HUES48 (cell line): Measurements from ENCODE around the gene SLC35E2B.
A peak's percentile ranks its signal among the peaks of the same experiment; 100 is the strongest.

Experiments used
- H3K27ac ChIP-seq: one replicate; pipeline ENCODE4 v1.7.0; 2013; ENCODE audit warnings: low read depth, low read length, inconsistent platforms
- H3K27me3 ChIP-seq: 2 replicates; pipeline ENCODE4 v1.6.1; 2013; ENCODE audit warnings: mild to moderate bottlenecking, low read length; ENCODE audit not compliant: control insufficient read depth, insufficient read depth
- H3K36me3 ChIP-seq: 2 replicates; pipeline ENCODE4 v1.6.1; 2013; ENCODE audit warnings: low read length; ENCODE audit not compliant: control insufficient read depth, insufficient read depth
- H3K4me1 ChIP-seq: 2 replicates; pipeline ENCODE4 v1.6.1; 2013; ENCODE audit warnings: mild to moderate bottlenecking, low read length; ENCODE audit not compliant: control insufficient read depth, insufficient read depth
- H3K4me3 ChIP-seq: 2 replicates; pipeline ENCODE4 v1.5.1; 2013; ENCODE audit warnings: mild to moderate bottlenecking, low read depth, low read length
- H3K9ac ChIP-seq: 2 replicates; pipeline ENCODE4 v1.6.1; 2013; ENCODE audit warnings: mild to moderate bottlenecking, low read depth, low read length, moderate library complexity
- H3K9me3 ChIP-seq: 2 replicates; pipeline ENCODE4 v1.6.1; 2013; ENCODE audit warnings: low read length; ENCODE audit not compliant: control insufficient read depth, insufficient read depth

SLC35E2B gene

GRCh38 chr1:1619917-1620361 is 72.7 kb downstream of the SLC35E2B start:
- no peak overlapping the region for H3K27ac ChIP-seq
- H3K27me3 ChIP-seq, result no peaks in the 10 kb centered on the region
- H3K4me3 ChIP-seq, result no peak overlapping the region
- no peaks in the 10 kb centered on the region for H3K4me1 ChIP-seq
- H3K36me3 ChIP-seq, result peaks cover 13% of the 10 kb centered on the region
- H3K9ac ChIP-seq, result no peak overlapping the region
- H3K9me3 ChIP-seq, result no peaks in the 10 kb centered on the region

GRCh38 chr1:1618396-1619068 is 74.1 kb downstream of the SLC35E2B start:
- H3K9me3 ChIP-seq, result no peaks in the 10 kb centered on the region
- H3K9ac ChIP-seq, result no peak overlapping the region
- no peak overlapping the region for H3K4me3 ChIP-seq
- H3K4me1 ChIP-seq, result peaks cover 5% of the 10 kb centered on the region; the same call in 1 of the 2 replicates
- no peak overlapping the region for H3K27ac ChIP-seq
- H3K27me3 ChIP-seq, result no peaks in the 10 kb centered on the region
- H3K36me3 ChIP-seq, result peaks cover 13% of the 10 kb centered on the region

GRCh38 chr1:1617925-1618324 is 74.7 kb downstream of the SLC35E2B start:
- H3K27me3 ChIP-seq, result no peaks in the 10 kb centered on the region
- peaks cover 5% of the 10 kb centered on the region; the same call in 1 of the 2 replicates for H3K4me1 ChIP-seq
- H3K9ac ChIP-seq, result no peak overlapping the region
- no peak overlapping the region for H3K4me3 ChIP-seq
- H3K36me3 ChIP-seq, result peaks cover 13% of the 10 kb centered on the region
- no peak overlapping the region for H3K27ac ChIP-seq
- no peaks in the 10 kb centered on the region for H3K9me3 ChIP-seq

- Histone ChIP-seq H3K9me3 (no peaks in the 10 kb centered on the region), H3K4me1 (peaks cover 5% of the 10 kb centered on the region; the same call in 1 of the 2 replicates), H3K27ac (no peak overlapping the region), H3K4me3 (no peak overlapping the region), H3K9ac (no peak overlapping the region), H3K27me3 (no peaks in the 10 kb centered on the region), H3K36me3 (peaks cover 13% of the 10 kb centered on the region)
Observed at GRCh38 chr1:1617516-1617915, 75.1 kb downstream of the SLC35E2B start.

GRCh38 chr1:1616838-1617237 is 75.8 kb downstream of the SLC35E2B start:
- no peak overlapping the region for H3K27ac ChIP-seq
- H3K27me3 ChIP-seq, result no peaks in the 10 kb centered on the region
- no peak overlapping the region for H3K9ac ChIP-seq
- H3K4me3 ChIP-seq, result peak overlapping the region; percentile 100
- peaks cover 13% of the 10 kb centered on the region for H3K36me3 ChIP-seq
- peaks cover 5% of the 10 kb centered on the region; the same call in 1 of the 2 replicates for H3K4me1 ChIP-seq
- no peaks in the 10 kb centered on the region for H3K9me3 ChIP-seq

- no peaks in the 10 kb centered on the region for H3K27me3 ChIP-seq
- H3K27ac ChIP-seq, result peak overlapping the region; percentile 100
- peaks cover 13% of the 10 kb centered on the region for H3K36me3 ChIP-seq
- H3K4me3 ChIP-seq, result peak overlapping the region; percentile 100
- peak overlapping the region; percentile 100; the same call in 1 of the 2 replicates for H3K9ac ChIP-seq
- peaks cover 5% of the 10 kb centered on the region; the same call in 1 of the 2 replicates for H3K4me1 ChIP-seq
- H3K9me3 ChIP-seq, result no peaks in the 10 kb centered on the region
Observed at GRCh38 chr1:1616045-1616790, 76.4 kb downstream of the SLC35E2B start.

- H3K9me3 ChIP-seq, result no peaks in the 10 kb centered on the region
- peak within 1 kb of the TSS; percentile 100 for H3K9ac ChIP-seq
- H3K36me3 ChIP-seq, result peaks cover 13% of the 10 kb centered on the region
- peak within 1 kb of the TSS; percentile 100 for H3K27ac ChIP-seq
- no peaks in the 10 kb centered on the region for H3K27me3 ChIP-seq
- H3K4me3 ChIP-seq, result peak within 1 kb of the TSS; percentile 100
- peaks cover 5% of the 10 kb centered on the region; the same call in 1 of the 2 replicates for H3K4me1 ChIP-seq
Observed at GRCh38 chr1:1615256-1616044, 77.1 kb downstream of the SLC35E2B start, which contains the start of gene MIB2. MIB2 (plus strand) TSS chr1:1615500; CDS start chr1:1623453, 7,953 bp downstream.

GRCh38 chr1:1614954-1615255 is 77.7 kb downstream of the SLC35E2B start:
- H3K27me3 ChIP-seq, result no peaks in the 10 kb centered on the region
- no peak overlapping the region; the same call in 1 of the 2 replicates for H3K9ac ChIP-seq
- H3K27ac ChIP-seq, result peak overlapping the region; percentile 100
- H3K9me3 ChIP-seq, result no peaks in the 10 kb centered on the region
- peaks cover 13% of the 10 kb centered on the region for H3K36me3 ChIP-seq
- H3K4me1 ChIP-seq, result peaks cover 5% of the 10 kb centered on the region; the same call in 1 of the 2 replicates
- H3K4me3 ChIP-seq, result peak overlapping the region; percentile 100

GRCh38 chr1:1614204-1614953 is 78.2 kb downstream of the SLC35E2B start:
- H3K4me1 ChIP-seq, result peaks cover 5% of the 10 kb centered on the region; the same call in 1 of the 2 replicates
- peaks cover 13% of the 10 kb centered on the region for H3K36me3 ChIP-seq
- peak overlapping the region; percentile 100 for H3K4me3 ChIP-seq
- no peaks in the 10 kb centered on the region for H3K9me3 ChIP-seq
- H3K9ac ChIP-seq, result no peak overlapping the region; the same call in 1 of the 2 replicates
- H3K27me3 ChIP-seq, result no peaks in the 10 kb centered on the region
- H3K27ac ChIP-seq, result no peak overlapping the region

GRCh38 chr1:1613509-1614082 is 79.0 kb downstream of the SLC35E2B start:
- Histone ChIP-seq H3K36me3 (peaks cover 13% of the 10 kb centered on the region), H3K4me1 (peaks cover 5% of the 10 kb centered on the region; the same call in 1 of the 2 replicates), H3K9ac (no peak overlapping the region), H3K9me3 (no peaks in the 10 kb centered on the region), H3K27ac (no peak overlapping the region), H3K4me3 (no peak overlapping the region), H3K27me3 (no peaks in the 10 kb centered on the region)
